Subcutaneous adipose tissue (tissue), 4 donors: ENCODE data around the gene DIRAS2. TPM values are rescaled to one million over a fixed set of nuclear protein-coding genes. Genes with fewer than 3 reads are reported as not detected.

Experiments
- total RNA-seq, 4 donors: library from RNA; depleted of rRNA; stranded (reverse); fragments of >200 nt; gene quantifications; one replicate each; pipeline ENCODE4 v1.1.0, GENCODE V29; 2016
- TF ChIP-seq, protein P1 (sequence below): fragments of 450-650 bp; IDR thresholded peaks from one replicate; pipeline ENCODE4 v1.5.1; 2016; ENCODE audit warnings: low read depth, mild to moderate bottlenecking, control low read depth, antibody characterized with exemption, moderate library complexity

DIRAS2 gene
- total RNA-seq, 4 donors from 2014 or later = 0.34 to 0.44 TPM; not detected in 2

- TF ChIP-seq, protein P1, sequence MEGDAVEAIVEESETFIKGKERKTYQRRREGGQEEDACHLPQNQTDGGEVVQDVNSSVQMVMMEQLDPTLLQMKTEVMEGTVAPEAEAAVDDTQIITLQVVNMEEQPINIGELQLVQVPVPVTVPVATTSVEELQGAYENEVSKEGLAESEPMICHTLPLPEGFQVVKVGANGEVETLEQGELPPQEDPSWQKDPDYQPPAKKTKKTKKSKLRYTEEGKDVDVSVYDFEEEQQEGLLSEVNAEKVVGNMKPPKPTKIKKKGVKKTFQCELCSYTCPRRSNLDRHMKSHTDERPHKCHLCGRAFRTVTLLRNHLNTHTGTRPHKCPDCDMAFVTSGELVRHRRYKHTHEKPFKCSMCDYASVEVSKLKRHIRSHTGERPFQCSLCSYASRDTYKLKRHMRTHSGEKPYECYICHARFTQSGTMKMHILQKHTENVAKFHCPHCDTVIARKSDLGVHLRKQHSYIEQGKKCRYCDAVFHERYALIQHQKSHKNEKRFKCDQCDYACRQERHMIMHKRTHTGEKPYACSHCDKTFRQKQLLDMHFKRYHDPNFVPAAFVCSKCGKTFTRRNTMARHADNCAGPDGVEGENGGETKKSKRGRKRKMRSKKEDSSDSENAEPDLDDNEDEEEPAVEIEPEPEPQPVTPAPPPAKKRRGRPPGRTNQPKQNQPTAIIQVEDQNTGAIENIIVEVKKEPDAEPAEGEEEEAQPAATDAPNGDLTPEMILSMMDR = no peak
Measured at GRCh38 chr9:90637626-90638025, 5.0 kb downstream of the DIRAS2 start.

- TF ChIP-seq, protein P1 = no peak
Measured at GRCh38 chr9:90632647-90633207, 9.9 kb downstream of the DIRAS2 start.

DNA sequence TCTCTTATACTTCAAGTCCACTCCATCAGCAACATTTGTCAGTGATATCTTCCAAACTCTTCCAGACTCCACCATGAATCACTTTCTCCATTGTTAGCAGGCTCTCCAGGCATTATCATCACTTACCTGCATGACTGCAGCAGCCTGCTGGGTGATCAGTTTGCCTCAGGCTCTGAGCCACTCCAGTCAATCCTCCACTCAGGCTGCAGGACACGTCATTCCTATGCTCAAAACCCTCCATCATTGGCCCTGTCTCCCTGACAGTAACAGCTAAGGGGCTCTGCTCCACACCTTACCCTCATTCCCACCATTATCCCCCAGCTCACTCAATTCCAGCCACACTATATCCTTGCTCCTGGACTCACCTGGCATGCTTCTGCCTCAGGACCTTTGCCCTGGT, 10.7 kb downstream of the DIRAS2 start:
- TF ChIP-seq, protein P1 = no peak

- TF ChIP-seq, protein P1 = no peak
Measured at GRCh38 chr9:90629991-90630390, 12.6 kb downstream of the DIRAS2 start.

DNA sequence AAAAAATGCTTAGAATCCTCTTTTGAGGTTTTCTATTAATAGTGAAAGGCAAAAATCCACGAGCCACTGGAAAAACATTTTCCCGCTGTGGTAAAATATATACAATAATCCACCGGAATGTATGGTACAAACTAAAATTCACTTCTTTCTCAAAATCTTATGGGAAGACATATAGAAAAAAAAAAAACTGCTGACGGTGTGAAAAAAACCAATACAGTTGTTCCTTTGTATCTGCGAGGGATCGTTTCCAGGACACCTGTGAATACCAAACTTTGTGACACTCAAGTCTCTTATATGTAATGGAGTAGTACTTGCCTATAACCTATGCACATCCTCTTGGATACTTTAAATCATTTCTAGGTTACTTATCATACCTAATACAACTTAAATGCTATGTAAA, 13.3 kb downstream of the DIRAS2 start:
- TF ChIP-seq, protein P1 = no peak

DNA sequence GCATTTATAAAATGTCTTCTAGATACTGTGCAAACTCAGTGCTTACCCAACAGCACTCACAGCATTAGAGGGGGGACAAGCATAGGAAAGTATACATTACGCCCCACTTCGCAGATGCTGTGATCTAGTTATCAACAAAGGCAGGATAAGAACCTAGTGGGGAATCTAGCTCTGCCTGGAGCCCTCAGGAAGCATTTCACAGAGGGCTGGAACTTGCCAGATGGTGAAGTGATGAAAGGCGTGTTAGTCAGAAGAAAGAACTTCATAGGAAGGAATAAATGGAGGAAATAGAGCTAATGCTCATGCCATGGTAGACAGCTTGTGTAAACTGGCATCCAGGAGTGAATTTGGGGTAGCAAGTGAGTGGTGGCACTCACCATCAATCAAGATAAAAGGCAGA, 25.8 kb downstream of the DIRAS2 start:
- TF ChIP-seq, protein P1 = no peak

- TF ChIP-seq, protein P1 = no peak
Measured at GRCh38 chr9:90613502-90613901, 29.1 kb downstream of the DIRAS2 start.
